M059J (cell line): ENCODE measurements around the gene FNBP1L. TPM values are rescaled to one million over a fixed set of nuclear protein-coding genes. Genes with fewer than 3 reads are reported as not detected.

Experiments used
- DNase-seq: peaks from one replicate; pipeline ENCODE4 v3.0.0-alpha.2; 2012; ENCODE audit warnings: low read depth
- total RNA-seq: library from RNA; depleted of rRNA; stranded (reverse); fragments of >200 nt; shearing (Covaris generic); gene quantifications from 2 replicates; pipeline ENCODE4 v1.2.3, GENCODE V29; 2014; rRNA removed

The FNBP1L gene
- total RNA-seq, 1 experiment from 2014 or later: 21.7 TPM

DNA sequence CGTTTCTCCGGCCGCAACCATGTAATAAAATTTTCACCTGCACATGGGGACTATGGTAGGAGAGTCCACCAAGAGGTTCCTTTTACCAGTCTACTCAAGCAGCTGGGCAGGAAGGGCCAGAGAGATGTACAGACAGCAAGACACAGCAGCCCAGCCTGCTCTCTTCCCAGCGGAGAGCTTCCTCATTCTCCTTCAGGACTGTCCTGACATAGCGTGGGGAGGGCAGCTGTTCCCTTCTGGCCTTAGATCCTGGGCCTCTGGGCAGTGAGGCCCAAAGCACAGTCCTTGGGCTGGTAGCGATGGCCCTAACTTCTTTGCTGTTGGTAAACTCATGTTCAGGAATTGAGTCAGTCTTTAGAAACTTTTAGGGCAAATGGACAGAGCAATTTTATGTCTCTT, 144.6 kb downstream of the FNBP1L start:
- no peak for DNase-seq

DNA sequence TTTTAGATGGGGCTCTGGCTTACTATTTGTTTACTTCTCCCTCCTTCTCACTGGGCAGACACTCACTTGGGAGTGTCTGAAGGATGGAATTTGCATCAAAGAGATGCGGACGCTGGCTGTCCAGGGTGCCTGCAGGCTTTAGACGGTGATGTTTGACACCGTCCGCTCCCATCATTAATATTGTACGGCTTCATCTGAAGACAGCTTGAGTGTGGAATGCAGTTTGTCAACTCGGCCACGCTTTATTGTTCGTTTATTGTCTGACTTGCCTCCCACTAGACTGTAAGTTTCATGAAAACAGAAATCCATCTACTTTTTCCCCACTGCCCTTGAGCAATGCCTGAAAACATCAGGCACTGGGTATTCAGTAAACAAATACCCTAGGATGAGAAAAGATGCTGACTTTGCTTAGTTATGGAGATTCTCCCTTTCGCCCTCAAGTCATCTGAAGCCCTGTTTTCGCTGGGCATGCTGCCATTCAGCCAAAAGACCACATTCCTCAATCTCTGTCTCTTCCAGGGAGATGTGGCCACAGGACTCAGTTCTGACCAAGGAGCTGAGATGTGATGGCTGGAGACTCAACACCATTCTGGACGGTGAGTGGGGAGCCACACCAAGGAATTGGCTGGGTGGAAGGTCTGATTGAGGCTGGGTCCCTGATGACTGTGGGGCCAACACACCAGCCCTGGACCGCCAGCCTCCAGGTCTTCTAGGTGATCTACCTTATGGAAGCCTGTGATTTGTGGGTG, 146.1 kb downstream of the FNBP1L start:
- peak; percentile 66 for DNase-seq

DNA sequence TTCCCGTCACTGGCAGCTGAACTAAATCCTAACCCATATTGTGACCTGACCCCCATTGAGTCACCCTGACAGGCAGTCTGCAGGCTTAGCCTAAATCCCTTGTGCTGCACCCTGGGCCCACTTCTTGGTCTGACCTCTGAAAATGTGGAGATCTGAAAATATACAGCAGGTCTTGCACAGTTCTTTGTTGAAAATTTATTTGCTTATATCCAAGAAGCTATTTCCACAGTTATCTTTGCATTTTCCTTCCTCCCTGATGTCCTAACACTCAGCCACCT, 146.6 kb downstream of the FNBP1L start:
- DNase-seq: no peak

DNA sequence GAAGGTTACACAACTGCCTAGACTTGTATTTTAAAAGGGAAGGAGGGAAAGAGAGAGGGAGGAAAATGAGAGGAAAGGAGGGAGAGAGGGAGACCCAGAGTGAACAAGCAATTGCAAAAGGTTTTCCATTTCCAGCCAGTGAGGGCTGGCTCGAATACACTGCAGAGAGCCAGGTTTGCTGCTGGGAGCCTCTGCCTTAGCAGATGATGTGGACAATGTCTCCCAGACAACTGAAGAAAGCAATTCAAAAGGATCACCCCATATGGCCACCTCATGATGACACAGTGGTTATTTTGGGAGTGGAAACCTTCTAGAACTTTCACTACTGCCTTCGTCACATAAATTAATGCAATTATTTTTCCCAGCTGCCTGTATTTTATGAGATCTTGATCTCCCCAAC, 147.3 kb downstream of the FNBP1L start:
- DNase-seq: peak; percentile 49

DNA sequence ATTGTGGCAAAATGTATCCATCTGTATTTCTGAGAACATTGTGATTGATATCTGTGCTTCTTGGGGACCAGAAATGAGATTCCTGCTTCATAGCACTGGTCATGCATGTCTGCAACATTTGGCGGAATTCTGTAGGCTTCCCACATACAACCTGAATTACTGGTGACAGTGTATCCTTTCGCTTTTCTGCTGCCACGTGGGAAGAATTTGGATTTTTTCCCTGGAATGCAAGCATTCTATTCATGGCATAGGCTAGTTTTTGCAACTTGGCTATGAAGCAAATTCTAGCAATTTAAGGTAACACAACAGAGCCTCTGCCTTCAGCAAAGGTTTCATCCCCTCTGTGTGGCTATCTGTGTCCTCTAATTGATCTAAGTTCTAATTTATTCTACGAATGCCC, 147.8 kb downstream of the FNBP1L start:
- no peak for DNase-seq

DNA sequence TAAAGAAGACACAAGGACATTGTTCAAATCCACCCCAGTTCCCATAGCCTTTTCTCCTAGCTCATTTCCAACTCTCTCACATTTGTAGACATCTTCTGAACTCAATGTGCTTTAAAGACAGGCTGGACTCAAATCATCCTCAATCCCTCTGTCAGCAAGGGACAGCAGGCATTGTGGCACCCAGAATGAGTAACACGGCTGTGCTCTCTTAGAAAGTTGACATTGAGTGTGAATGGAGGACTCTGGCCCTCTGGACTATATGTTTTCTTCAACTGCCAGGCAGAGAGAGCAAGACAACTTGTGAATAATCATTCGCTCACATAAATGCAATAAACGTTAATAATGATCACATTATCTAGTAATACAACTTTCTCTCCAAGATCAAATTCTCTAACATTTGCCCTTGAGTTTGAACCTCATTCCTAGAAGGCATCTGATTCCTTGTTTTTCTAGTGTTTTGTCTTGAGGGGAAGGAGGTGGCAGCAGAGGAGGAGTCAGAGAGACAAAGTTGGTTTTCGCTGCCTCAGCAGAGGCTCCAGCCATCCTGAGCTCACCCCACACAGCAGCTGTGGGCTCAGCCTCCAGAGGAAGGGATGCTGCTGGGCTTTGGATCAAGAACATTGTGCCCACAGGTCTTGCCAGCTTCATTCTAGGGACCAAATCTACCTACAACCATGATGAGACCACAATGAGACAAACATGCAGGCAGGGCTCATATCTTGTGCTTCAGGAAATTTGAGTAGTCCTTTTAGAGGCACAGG, 148.6 kb downstream of the FNBP1L start:
- DNase-seq: no peak

DNA sequence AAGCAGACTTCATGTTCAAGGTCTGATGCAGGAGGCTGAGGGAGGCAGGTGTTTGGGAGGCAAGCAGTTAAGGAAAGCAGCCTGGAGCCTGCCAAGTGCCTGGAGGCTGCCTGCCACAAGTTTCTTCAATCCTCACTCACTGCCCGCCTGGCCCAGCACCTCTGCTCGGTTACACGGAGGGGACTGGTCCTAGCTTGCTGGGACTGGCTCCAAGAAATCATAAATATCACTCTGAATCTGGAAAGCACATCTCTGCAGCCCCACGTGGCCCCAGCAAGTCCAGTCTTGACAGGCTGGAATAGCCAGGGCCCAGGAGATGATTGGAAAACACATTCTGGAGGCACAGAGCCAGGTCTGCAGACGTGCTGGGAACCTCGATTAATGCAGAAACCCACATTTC, 149.8 kb downstream of the FNBP1L start:
- no peak for DNase-seq

DNA sequence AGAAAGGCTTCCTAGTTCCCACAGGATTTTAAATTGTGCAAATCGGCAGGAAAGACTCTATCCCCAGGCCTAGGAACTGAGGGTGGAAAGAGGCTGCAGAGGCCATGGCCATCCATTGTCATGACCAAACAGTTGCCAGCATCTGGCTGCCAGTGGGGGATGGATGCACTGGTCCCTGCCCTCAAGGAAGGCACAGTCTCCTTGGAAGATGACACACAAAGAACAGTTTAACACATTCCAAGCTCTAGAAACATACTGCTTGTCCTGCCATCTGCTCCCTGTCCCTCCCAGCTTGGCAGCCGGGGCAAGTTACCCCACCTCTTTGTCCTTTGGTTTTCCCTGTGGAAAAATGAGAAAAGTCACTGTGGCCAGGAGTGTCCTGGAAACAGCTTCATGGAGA, 150.5 kb downstream of the FNBP1L start:
- DNase-seq: no peak

DNA sequence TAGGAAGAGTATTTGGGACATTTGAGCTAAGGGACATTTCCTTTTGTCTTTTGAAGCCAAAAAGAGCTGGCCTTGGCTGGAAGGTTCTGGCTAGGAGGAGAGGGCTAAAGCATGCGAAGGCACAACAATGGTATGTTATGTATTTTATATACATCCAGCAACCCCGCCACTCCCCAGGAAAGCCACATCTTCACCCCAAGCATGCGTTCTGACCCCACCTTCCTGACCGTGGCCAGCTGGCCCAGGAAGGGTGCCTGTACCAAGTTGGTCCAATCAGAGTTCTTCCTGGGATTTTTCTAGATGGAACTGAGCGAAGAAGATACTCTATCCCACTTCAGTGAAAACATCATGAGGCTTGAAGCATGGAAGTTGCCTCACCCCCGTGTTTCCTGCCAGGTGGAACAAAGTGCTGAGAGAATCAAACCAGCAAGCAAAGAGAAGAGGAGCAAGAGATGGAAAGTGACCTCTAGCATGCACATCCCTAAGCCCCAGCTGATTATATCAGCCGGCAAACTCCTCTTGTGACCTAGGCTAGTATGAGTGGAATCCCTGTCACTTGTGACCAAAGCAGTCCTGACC, 151.0 kb downstream of the FNBP1L start:
- no peak for DNase-seq

DNA sequence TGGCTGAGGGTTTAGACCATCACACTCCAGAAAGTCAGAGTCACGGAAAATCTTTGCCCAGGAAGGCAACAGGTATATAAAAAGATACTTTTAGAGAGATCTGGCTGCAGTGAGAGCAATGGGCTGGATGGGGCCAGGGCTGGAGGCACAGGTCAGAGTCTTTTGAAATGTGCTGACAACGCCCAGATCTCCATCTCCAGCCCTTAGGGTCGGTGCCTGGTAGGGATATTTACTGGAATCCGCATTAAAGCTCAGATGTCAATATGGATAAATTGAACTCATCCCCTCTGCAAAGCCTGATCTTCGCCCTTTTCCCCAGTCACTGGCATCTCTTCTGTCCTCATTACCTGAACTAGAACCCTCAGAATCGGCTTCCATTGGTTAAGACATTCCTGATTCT, 151.6 kb downstream of the FNBP1L start:
- no peak for DNase-seq

DNA sequence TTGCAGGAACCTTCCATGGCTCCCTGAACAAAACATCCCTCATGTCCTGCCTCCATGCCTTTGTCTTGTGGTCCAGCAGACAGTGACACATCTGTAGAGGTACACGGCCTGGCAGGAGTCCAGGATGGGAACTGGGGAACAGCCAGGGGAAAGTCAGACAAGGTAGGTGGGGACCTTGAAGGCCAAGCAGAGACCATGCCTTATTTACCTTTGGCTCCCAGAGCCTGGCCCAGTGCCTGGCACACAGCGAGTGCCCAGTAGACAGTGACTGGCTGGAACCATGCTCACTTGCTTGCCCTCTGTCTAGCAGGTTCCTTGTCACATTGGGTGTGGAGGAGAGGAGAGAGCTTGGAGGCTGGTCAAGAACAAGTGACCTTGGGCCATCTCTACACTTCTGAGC, 152.7 kb downstream of the FNBP1L start:
- DNase-seq: no peak

DNA sequence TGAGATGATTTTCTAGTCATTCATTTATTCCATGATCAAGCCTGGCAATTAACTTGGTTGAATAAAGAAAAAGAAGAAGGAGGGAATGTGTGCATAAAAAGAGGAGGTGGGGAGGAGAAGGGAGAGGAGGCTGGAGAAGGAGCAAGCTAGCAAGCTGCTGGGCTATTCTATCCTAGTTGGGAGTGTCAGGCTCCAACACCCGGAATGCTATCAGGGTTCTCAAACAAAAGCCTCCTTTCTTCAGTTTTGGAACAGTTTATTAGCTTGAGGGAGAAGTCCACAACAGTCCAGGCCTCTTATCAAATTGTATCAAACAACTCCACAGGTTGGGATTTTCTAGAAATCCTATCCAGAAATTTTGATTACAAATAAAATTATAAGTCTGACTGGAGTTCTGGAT, 153.8 kb downstream of the FNBP1L start:
- no peak for DNase-seq

DNA sequence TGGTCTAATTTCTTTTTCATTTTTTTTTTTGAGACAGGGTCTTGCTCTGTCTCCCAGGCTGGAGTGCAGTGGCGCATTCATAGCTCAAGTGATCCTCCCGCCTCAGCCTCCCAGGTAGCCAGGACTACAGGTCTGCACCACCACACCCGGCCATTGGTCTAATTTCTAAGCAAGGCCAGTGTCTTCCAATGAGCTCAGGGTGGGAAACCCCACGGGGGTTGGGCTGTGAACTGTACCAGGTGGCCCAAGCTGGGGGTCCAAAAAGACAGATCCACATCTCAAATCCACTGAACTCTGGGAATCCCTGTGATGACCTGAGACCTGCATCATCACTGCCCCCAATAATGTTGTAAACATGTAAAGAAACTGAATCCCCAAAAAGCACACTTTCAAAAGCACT, 154.2 kb downstream of the FNBP1L start:
- no peak for DNase-seq

DNA sequence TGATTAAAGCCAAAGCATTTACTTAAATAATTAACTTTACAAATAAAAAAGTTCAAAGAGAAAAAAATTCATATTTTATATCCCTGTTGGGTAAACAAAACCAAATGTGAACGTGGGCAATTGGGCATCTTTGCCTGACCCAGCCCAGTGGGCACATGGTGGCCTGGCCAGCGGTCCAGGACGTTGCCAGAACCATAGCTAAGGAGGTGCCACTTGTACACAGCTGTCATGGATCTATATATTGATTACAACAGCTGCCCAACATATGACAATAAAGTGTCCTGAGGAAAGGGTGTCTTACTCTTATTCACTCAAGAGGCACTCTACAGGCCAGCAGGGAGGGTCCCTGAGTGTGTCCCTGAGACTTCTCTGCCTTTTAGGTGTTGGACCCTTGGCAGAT, 155.2 kb downstream of the FNBP1L start:
- no peak for DNase-seq

DNA sequence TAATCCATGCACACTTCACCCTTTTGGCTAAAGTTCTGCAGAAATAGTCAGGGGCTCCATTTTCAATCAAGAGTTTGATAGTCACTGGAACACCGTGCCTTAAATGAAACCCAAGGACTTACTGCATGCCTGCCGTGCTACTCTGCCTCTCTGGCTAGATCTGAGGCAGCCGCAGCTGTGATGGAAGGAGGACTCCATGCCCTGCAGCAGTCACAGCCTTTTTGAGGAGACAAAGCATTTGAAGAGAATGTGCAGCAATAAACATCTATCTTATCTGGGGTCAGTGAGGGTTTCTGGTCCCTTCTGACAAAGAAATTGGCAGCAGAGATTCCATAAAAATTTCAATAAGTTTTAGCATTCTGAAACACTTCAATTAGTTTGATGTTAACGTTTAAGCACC, 155.7 kb downstream of the FNBP1L start:
- no peak for DNase-seq

Other genes starting within 250 kb of the FNBP1L start
- 67.1 and 87.1 TPM in 2 replicates for gene DR1, start 102.2 kb upstream of the FNBP1L start, total RNA-seq
- gene BCAR3, start 233.7 kb downstream of the FNBP1L start, total RNA-seq: 52.4 and 72.2 TPM in 2 replicates